GM13977 (cell line): ENCODE data around the gene ZER1.

Source experiments
- DNase-seq: peaks from one replicate; pipeline ENCODE4 v3.0.0; 2012; ENCODE audit warnings: low spot score
- CTCF ChIP-seq: IDR thresholded peaks from 2 replicates; pipeline ENCODE4 v1.5.1; 2012; ENCODE audit warnings: mild to moderate bottlenecking, control low read depth; ENCODE audit not compliant: insufficient read depth; ENCODE audit errors: extremely low read depth, missing control alignments
- in situ Hi-C: fragments of 300-500 bp; cut with MboI; formaldehyde crosslinking; loops from one replicate; pipeline ENCODE4 v1.12.0; 2022; ENCODE audit warnings: low sequenced_read_pairs, low pct_unique_long_range_greater_than_20kb, mixed read lengths, inconsistent platforms; ENCODE audit not compliant: unreplicated experiment

The ZER1 gene

GRCh38 chr9:128774804-128775203 is 3.1 kb upstream of the ZER1 start:
- DNase-seq, result no peak
- no peak for TF ChIP-seq CTCF
- in situ Hi-C loops, result no loop called here

DNA sequence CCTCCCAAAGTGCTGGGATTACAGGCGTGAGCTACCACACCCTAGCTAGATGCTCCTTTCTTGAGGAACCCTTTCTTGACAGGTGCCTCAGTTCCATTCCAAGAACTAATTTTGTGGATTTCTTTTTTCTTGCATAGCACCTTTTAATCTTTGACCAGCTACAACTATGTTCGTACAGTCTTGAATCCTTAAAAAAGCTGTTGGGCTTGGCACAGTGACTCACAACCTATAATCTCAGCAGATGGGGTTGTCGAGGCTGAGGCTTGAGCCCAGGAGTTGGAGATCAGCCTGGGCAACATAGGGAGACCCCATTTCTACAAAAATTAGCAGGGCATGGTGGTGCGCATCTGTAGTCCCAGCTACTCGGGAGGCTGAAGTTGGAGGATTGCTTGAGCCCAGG is 1.3 kb upstream of the ZER1 start:
- in situ Hi-C loops, result no loop called here

GRCh38 chr9:128771094-128771721 is 519 bp downstream of the ZER1 start:
- no peak for TF ChIP-seq CTCF
- in situ Hi-C loops, result no loop called here
- DNase-seq, result peak; percentile 52

More for the DNA sequence above, 1.3 kb upstream of the ZER1 start:
- no peak for DNase-seq
- no peak for TF ChIP-seq CTCF

DNA sequence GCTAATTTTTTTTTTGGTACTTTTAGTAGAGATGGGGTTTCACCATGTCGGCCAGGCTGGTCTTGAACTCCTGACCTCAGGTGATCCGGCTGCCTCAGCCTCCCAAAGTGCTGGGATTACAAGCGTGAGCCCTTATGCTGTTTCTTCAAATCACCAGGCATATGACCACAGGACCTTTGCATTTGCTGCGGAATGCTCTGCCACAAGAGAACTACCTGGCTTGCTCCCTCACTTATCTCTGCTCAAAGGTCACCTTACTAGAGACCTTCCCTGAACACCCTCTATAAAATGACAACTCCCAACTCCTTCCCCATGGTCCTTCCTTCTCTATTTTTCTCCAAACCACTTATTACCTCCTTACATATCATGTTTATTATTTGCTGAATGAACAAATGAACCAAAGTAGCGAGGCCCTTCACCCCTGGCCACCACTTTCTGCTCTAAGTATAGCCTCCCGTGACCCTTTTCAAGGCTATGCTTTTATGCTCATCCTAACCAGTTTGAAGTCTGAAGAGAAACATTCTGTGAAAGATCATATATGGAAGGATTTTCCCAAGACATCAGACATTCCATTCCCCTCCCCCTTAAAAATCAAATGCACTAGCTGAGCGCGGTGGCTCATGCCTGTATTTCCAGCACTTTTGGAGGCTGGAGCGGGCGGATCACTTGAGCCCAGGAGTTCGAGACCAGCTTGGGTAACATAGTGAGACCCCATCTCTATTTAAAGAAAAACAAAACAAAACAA is 1.3 kb downstream of the ZER1 start:
- DNase-seq, result no peak
- TF ChIP-seq CTCF, result no peak
- in situ Hi-C loops, result no loop called here

GRCh38 chr9:128768606-128769005 is 3.1 kb downstream of the ZER1 start:
- DNase-seq, result no peak
- in situ Hi-C loops, result no loop called here
- no peak for TF ChIP-seq CTCF

DNA sequence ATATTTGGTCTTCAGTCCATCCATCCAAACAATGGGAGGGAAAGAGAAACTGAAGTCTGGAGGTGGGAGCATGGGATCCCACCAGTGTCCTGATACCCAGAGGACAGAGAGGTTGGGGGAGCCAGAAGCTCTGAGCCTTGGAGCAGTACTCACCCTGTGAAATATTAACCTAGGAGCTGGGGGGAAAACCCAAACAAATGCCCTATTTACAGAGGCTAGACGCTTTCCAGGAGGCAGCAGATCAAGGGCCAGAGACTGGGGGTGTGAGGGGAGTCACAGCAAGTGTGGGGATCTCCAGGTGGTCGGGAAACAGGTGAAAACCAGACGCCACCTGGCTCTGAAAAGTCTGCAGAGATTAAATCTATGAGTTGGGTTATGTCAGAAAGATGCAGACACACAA is 6.2 kb downstream of the ZER1 start:
- no peak for TF ChIP-seq CTCF
- in situ Hi-C loops, result no loop called here
- DNase-seq, result no peak
